Esophagus squamous epithelium (tissue), 4 donors: Measurements from ENCODE around the gene CHID1.

ENCODE experiments used
- POLR2A ChIP-seq, 4 donors: fragments of 450-650 bp; IDR thresholded peaks; one replicate each; pipeline ENCODE4 v1.6.1; 2017; ENCODE audit warnings: antibody characterized with exemption in 4 of 4, mild to moderate bottlenecking in 4 of 4, moderate library complexity in 3 of 4
- TF ChIP-seq, protein P1 (sequence below), 6 experiments: fragments of 450-650 bp in 4 of 6; fragments of 200-600 bp in 2 of 6; sonication (generic) in 2 of 6; IDR thresholded peaks; one replicate each; pipeline ENCODE4 v1.5.1; 2016 to 2019; ENCODE audit warnings: antibody characterized with exemption in 6 of 6, mild to moderate bottlenecking in 4 of 6, moderate library complexity in 4 of 6

DNA sequence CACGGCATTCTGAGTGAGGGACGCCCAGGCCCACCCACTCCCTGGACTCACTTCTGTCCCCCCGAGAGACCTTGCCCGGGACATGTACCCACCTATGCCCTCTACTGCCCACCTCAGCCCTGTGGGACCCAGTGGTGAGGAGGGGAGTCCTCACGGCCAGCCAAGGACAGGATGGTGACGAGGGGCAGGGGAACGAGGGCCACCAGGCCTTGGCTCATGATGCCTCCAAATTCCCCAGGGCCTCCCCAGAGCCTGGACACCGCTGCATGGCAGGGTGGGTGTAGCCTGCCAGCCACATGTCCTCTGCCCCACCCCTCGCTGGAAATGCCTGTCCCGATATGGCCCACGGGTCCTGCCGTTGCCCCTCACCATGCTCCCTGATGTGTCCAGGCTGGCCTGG lies 41.8 kb downstream of the CHID1 start:
- TF ChIP-seq, protein P1, sequence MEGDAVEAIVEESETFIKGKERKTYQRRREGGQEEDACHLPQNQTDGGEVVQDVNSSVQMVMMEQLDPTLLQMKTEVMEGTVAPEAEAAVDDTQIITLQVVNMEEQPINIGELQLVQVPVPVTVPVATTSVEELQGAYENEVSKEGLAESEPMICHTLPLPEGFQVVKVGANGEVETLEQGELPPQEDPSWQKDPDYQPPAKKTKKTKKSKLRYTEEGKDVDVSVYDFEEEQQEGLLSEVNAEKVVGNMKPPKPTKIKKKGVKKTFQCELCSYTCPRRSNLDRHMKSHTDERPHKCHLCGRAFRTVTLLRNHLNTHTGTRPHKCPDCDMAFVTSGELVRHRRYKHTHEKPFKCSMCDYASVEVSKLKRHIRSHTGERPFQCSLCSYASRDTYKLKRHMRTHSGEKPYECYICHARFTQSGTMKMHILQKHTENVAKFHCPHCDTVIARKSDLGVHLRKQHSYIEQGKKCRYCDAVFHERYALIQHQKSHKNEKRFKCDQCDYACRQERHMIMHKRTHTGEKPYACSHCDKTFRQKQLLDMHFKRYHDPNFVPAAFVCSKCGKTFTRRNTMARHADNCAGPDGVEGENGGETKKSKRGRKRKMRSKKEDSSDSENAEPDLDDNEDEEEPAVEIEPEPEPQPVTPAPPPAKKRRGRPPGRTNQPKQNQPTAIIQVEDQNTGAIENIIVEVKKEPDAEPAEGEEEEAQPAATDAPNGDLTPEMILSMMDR (IDR thresholded peaks at IDR 0.05), result no peak
- no peak for TF ChIP-seq POLR2A (IDR thresholded peaks at IDR 0.05)
